Kidney (tissue), 14 donors: ENCODE data around the gene BACH1. TPM values are rescaled to one million over a fixed set of nuclear protein-coding genes. Genes with fewer than 3 reads are reported as not detected.

Experiments used
- DNase-seq, 5 donors: peaks; one replicate each; pipeline ENCODE4 v3.0.0-alpha.2; 2013 to 2020
- FAIRE-seq: peaks from 2 replicates; lab custom pipeline; 2012; peaks lifted over from hg19 to GRCh38; lab: Jason Lieb, UNC
- H3K27ac ChIP-seq, 2 donors: one replicate each; pipeline ENCODE4 v1.7.0; 2013; ENCODE audit warnings: low read depth in 2 of 2, low read length in 2 of 2, inconsistent platforms in 1 of 2
- H3K27me3 ChIP-seq: one replicate; pipeline ENCODE4 v1.7.1; 2013; ENCODE audit warnings: low read length, inconsistent platforms; ENCODE audit not compliant: control insufficient read depth, insufficient read depth
- H3K36me3 ChIP-seq, 3 donors: one replicate each; pipeline versions ENCODE4 v1.7.0 to v1.7.1; 2013; ENCODE audit warnings: low read length in 3 of 3, control low read depth in 1 of 3, inconsistent platforms in 1 of 3; ENCODE audit not compliant: insufficient read depth in 3 of 3, control insufficient read depth in 2 of 3
- H3K4me1 ChIP-seq, 3 donors: one replicate each; pipeline versions ENCODE4 v1.7.0 to v1.7.1; 2013; ENCODE audit warnings: low read length in 3 of 3, inconsistent platforms in 1 of 3, low read depth in 1 of 3; ENCODE audit not compliant: control insufficient read depth in 2 of 3, insufficient read depth in 2 of 3
- H3K4me3 ChIP-seq, 3 donors: one replicate each; pipeline versions ENCODE4 v1.7.0 to v1.8.1; 2013; ENCODE audit warnings: low read length in 3 of 3, control low read depth in 1 of 3, inconsistent platforms in 1 of 3
- H3K9ac ChIP-seq, 3 donors: one replicate each; pipeline versions ENCODE4 v1.7.0 to v1.7.1; 2013; ENCODE audit warnings: low read length in 3 of 3, control low read depth in 1 of 3, inconsistent platforms in 1 of 3
- H3K9me3 ChIP-seq, 3 donors: one replicate each; pipeline versions ENCODE4 v1.7.0 to v1.7.1; 2013; ENCODE audit warnings: low read length in 3 of 3, control low read depth in 1 of 3, inconsistent platforms in 1 of 3; ENCODE audit not compliant: control insufficient read depth in 2 of 3, insufficient read depth in 1 of 3
- CTCF ChIP-seq: IDR thresholded peaks from 3 replicates; pipeline ENCODE4 v1.5.1; 2012; ENCODE audit warnings: mild to moderate bottlenecking, moderate library complexity, borderline replicate concordance; ENCODE audit not compliant: insufficient read depth; ENCODE audit errors: extremely low read depth
- intact Hi-C: fragments of 100-400 bp; cut with DNase I; formaldehyde crosslinking; loops from one replicate; pipeline ENCODE4 v1.11.1; 2022
- polyA plus RNA-seq: library from polyadenylated mRNA; stranded (reverse); fragments of 350-450 nt; fragmentation: Illumina TruSeq; extraction: RNeasy Lipid Tissue Mini Kit (QIAGEN cat#74804); gene quantifications from one replicate; pipeline ENCODE4 v1.2.3, GENCODE V29; 2014; ENCODE audit warnings: low read depth, low replicate concordance; ENCODE audit not compliant: insufficient read depth
- total RNA-seq: library from RNA; stranded (reverse); fragmentation: NEBNext Ultra II Directional; extraction: Animal tissue kit (Norgen Biotek cat#: 25700); gene quantifications from one replicate; pipeline ENCODE4 v1.2.1, GENCODE V29; 2021
- donor health status: control.
- donor health status: control.
- donor health status: control.
- donor health status: control.
- donor health status: control.
- donor health status: DM: yes; HTN: yes; CAD: no.
- donor health status: Normal renal cell carcinoma (clear cell type).

Gene BACH1
- total and polyA plus RNA-seq, 2 donors from 2014 or later, result 5.6 to 85.1 TPM

GRCh38 chr21:29254550-29254949, 44.2 kb upstream of the BACH1 start:
- intact Hi-C loops, result no loop called here
- FAIRE-seq, result no peak
- peaks cover 0 to 15% (median 0%) of the 10 kb centered on the region in 3 donors for H3K9me3 ChIP-seq

GRCh38 chr21:29256126-29256910, 42.4 kb upstream of the BACH1 start:
- no peak overlapping the region for H3K9ac ChIP-seq
- H3K27me3 ChIP-seq, result no peaks in the 10 kb centered on the region
- DNase-seq (no peak), FAIRE-seq (no peak)
- TF ChIP-seq CTCF, result no peak
- intact Hi-C loops, result no loop called here
- no peaks in the 10 kb centered on the region for H3K4me1 ChIP-seq
- peaks cover 0 to 12% (median 0%) of the 10 kb centered on the region in 3 donors for H3K9me3 ChIP-seq
- no peak overlapping the region for H3K4me3 ChIP-seq
- no peaks in the 10 kb centered on the region for H3K36me3 ChIP-seq
- no peak overlapping the region for H3K27ac ChIP-seq

More at GRCh38 chr21:29254550-29254949, 44.2 kb upstream of the BACH1 start:
- Histone ChIP-seq H3K27me3 (no peaks in the 10 kb centered on the region), H3K4me1 (no peaks in the 10 kb centered on the region), H3K9ac (no peak overlapping the region), H3K27ac (no peak overlapping the region), H3K4me3 (no peak overlapping the region), H3K36me3 (no peaks in the 10 kb centered on the region)
- no peak for DNase-seq
- TF ChIP-seq CTCF, result no peak

- H3K4me3 ChIP-seq, result no peak overlapping the region
- intact Hi-C loops, result no loop called here
- no peak for DNase-seq
- H3K27ac ChIP-seq, result no peak overlapping the region
- H3K9ac ChIP-seq, result no peak overlapping the region
- H3K36me3 ChIP-seq, result no peaks in the 10 kb centered on the region
- H3K27me3 ChIP-seq, result no peaks in the 10 kb centered on the region
- TF ChIP-seq CTCF, result no peak
- no peak for FAIRE-seq
- H3K4me1 ChIP-seq, result no peaks in the 10 kb centered on the region
- peaks cover 0 to 12% (median 0%) of the 10 kb centered on the region in 3 donors for H3K9me3 ChIP-seq
Observed at GRCh38 chr21:29257701-29258100, 41.0 kb upstream of the BACH1 start.
